HuH-7 (cell line): ENCODE measurements around the gene GPR18.

Experiments used
- DNase-seq: peaks from one replicate; pipeline ENCODE4 v3.0.0; 2011; ENCODE audit warnings: low spot score

GPR18 gene

GRCh38 chr13:99208185-99208584 lies 50.0 kb downstream of the GPR18 start:
- no peak for DNase-seq

- DNase-seq: no peak
Observed at GRCh38 chr13:99207511-99207910, 50.7 kb downstream of the GPR18 start.

- DNase-seq: no peak
Observed at GRCh38 chr13:99206873-99207272, 51.3 kb downstream of the GPR18 start.

GRCh38 chr13:99206226-99206625 lies 52.0 kb downstream of the GPR18 start:
- no peak for DNase-seq

GRCh38 chr13:99205621-99206220 lies 52.5 kb downstream of the GPR18 start:
- no peak for DNase-seq
